Kidney glomerular epithelial cell (primary cell): ENCODE results near the gene TMOD4.
"Not testable (repeated sequence)": the region's sequence is repeated elsewhere in the genome, so short reads cannot be mapped to it uniquely, and the experiment has no call there.

Experiments
- DNase-seq: peaks from one replicate; lab custom pipeline; 2025; lab: John Stamatoyannopoulos, UW

TMOD4 gene

DNA sequence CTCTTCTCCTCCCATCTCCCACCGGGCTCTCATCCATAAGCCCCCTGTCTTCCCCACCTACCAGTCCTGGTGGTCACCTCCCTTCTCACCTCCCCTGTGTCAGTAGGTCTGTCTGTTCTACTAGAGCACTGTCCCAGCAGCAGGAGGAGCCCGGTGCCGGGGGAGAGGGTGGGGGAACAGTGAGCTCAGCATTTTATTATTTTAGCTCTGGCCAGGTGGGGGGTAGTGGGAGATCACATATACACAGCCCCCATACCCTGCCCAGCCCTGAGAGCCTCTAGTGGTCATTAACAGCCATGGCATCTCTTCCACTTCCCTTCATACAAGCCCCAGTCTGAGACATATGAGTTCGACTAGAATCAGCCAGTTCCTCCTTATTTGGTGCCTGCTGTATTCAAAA is at the start of gene TMOD4:
TSS of gene TMOD4 (minus strand) at position 119 of the 400 bp plus-strand sequence. CDS start 1,106 bp downstream, outside the sequence.
- DNase-seq: no peak

DNA sequence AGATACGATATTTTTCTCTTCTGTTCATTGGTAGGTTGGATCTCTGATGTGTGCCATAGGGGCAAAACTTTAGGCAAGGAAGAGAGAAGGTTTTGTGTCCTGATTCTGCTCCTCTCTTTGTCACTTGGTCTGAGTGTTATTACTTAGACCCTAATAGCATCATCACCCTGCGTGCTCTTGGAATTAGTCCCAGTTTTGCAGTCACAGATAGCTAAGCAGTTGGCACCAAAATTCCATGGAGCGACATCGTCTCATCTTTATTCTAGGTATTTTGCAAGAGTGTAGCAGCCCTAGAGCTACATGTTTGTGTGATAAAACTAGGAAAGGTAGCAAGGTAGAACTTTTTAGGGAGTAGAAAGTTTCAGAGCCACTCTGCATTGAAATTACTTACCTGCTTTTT is 46.3 kb upstream of the TMOD4 start:
- no peak for DNase-seq

DNA sequence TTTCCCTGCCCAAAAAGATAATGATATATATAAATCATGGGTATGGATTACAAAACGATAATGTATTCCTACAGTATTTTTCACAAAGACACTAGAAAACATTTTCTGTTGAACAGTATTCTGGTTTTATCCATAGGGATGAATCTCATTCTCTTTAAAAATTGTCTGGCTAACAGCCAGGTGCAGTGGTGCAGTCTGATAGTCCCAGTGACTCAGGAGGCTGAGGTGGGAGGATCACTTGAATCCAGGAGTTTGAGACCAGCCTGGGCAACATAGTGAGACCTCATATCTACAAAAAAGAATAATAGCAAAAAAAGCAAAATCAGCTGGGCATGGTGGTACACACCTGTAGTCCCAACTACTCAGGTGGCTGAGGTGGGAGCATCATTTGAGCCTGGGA is 45.8 kb upstream of the TMOD4 start:
- no peak for DNase-seq

DNA sequence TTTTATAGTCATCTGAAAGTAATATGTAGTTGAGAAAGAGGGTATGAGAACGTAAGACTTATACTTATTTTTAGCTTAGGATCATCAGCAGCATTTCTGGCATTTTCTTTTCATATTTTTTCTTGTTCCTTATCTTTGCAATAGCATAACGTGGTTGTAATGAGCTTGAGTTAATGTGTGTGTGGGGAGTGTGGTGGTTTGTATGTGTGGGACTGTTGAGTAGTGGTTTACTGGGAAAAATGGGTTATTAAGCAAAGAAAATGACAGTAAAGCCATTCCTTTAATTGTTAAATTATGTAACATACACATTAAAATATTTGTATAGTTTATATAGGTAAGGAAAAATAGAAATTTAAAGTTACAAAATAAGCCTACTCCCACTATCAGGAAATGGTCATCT is 37.8 kb upstream of the TMOD4 start:
- no peak for DNase-seq

DNA sequence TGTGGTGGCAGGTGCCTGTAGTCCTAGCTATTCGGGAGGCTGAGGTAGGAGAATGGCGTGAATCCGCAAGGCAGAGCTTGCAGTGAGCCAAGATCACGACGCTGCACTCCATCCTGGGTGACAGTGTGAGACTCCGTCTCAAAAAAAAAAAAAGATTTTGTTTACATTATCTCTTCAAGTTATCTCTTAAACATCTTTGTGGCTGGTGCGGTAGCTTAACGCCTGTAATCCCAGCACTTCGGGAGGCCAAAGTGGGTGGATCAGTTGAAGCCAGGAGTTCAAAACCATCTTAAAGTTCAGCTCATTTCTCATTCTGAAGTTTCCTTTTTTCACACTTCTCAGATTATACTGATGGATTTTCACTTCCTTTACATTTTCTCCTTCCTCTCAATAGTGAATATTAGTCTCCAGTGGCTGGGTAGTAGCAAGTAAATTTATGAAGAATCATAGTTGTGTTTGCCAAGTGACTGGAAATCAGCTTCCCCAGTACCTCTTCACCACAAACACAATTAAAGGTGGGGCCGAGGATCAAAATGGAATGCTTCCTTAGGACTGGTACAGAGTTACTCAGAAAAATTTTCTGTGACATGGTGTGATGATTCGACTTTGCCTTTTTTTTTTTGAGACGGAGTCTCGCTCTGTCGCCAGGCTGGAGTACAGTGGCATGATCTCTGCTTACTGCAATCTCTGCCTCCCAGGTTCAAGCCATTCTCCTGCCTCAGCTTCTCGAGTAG is 36.4 kb upstream of the TMOD4 start:
- DNase-seq: no peak

DNA sequence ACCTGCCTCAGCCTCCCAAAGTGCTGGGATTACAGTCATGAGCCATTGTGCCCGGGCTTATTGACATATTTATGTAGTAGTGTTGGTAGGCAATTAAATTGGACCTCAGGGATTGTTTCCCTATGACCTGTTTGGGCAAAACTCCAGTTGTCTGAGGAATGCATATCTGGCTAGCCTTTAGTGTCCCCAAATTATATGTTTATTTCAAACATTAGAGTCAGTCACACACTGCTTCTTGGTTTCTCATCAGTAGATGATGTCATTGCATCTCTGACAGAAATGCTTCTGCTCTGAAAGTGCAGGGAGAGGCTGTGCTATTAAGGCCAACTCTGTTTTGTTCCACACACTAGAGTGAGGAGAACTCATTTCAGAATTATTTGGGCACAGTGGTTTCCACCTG is 35.0 kb upstream of the TMOD4 start:
- DNase-seq: no peak

DNA sequence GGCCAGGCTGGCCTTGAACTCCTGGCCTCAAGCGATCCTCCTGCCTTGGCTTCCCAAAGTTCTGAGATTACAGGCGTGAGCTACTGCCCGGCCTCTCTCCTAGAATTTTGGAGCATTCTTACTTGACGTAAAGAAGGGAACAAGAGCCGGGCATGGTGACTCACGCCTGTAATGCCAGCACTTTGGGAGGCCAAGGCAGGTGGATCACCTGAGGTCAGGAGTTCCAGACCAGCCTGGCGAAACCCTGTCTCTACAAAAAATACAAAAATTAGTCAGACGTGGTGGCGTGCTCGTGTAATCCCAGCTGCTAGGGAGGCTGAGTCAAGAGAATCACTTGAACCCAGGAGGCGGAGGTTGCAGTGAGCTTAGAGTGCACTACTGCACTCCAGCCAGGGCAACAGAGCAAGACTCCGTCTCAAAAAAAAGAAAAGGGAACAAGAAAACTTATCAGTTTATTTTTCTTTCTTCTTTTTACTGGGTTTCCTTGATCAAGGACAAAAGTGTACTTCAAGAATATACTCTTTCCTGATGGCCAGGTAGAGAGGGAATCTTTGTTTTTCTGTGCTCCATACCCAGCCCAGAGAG is 29.7 kb upstream of the TMOD4 start:
- not testable (repeated sequence) for DNase-seq

DNA sequence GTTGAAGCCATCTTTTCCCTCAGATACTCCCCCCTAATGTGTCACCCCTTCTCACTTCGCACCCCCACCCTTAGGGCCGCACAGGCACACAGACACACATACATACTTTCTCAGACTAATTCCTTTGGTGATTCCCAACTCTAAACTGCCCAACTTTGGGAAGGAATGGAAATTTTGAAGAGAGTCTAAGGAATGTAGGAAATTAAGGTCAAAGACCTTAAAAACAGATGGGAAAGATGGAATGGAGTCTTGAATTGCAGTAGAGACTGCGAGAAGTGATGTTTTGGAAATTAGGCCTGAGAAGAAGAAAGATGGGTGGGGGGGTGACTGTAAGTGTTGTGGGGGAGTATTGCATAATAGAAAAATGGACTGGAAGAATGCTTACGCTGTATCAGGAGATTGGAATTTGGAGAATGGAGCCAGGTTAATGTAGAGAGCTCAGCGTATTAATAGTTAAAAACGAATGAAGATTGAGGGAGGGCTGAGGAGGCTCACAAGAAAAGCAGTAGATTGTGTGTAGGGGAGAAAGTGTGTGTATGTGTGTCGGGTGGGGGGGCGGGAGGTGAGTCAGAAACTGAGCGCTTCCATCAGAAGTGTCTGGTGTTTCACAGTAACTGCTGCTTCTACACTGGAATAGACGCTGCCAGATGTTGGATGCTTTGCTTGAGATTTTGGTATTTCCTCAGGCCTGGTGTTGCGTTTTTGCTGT is 24.2 kb upstream of the TMOD4 start:
- peak; percentile 97 for DNase-seq

DNA sequence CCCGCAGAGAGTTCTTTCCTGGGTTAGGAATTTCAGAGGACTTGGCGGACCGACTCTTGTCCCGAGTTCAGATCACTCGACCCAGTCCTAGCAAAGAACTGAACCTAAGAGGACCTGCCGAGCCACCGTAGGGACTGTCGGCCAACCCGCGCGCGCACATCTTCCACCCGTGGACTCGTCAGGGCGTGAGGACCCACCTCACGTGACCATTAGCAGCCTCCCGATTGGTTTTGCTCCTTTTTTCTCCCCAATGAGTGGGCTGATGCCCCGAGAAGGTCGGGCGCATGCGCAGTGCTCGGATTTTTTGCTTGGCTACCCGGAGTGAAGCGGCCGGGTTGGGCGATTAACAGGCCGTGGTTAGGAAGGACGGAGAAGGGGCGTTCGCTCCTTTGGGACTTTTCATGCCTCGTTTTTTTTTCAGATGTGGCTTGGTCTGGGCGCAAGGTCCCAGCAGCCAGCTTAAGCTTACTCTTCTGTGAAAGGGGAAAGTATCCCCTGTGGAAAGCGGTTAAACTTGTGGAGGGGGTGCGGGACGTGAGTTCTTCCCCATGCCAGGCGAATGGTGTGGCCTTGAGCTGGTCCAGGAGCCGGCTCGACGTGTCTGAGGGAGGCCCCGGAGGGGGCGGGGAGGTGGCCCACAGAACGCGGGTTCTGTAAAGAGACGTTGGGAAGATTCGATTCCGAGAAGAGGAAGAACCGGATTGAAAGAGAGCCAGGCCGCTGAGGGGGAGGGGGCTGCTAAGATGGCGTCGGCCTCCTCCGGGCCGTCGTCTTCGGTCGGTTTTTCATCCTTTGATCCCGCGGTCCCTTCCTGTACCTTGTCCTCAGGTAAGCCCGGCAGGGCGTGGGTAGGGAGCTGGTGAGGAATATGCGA is 22.7 kb upstream of the TMOD4 start, which contains the start of gene PIP5K1A:
TSS of gene PIP5K1A (plus strand) at position 299 of the 874 bp plus-strand sequence. CDS start at position 744, 445 bp downstream.
- peak; percentile 99 for DNase-seq

DNA sequence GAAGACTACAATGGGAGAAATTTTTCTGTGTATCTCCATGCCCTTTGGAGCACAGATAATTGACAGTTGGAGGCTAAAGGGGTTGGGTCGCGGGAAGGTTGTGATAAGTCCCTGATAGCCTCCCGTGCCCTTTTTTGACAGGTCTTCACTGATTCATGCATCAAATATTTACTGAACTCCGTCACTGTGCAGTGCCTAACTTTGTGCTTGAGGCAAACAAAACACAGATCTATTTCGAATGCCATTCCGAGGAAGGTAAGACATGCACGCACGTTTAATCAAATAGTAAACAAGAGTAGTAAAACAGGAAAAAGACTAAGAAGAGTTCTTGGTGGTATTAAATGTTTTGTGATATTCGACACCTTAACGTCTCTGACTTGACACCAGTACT is 22.1 kb upstream of the TMOD4 start:
- no peak for DNase-seq

DNA sequence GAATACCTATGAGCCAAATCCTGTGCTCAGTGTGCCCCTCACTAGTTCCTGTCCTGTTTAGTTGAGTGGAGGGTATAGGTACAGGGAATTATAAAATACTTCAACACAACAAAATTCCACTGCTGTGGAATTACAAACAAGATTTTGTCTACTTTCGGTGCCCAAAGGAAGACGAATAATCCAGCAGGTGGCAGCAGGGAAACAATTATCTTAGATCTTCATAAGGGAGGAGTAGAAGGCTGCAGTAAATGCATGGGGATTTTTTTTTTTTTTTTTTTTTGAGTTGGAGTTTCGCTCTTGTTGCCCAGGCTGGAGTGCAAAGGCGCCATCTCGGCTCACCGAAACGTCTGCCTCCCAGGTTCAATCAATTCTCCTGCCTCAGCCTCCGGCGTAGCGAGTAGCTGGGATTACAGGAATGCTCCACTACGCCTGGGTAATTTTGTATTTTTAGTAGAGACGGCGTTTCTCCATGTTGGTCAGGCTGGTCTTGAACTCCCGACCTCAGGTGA is 20.6 kb upstream of the TMOD4 start:
- peak; percentile 86 for DNase-seq

DNA sequence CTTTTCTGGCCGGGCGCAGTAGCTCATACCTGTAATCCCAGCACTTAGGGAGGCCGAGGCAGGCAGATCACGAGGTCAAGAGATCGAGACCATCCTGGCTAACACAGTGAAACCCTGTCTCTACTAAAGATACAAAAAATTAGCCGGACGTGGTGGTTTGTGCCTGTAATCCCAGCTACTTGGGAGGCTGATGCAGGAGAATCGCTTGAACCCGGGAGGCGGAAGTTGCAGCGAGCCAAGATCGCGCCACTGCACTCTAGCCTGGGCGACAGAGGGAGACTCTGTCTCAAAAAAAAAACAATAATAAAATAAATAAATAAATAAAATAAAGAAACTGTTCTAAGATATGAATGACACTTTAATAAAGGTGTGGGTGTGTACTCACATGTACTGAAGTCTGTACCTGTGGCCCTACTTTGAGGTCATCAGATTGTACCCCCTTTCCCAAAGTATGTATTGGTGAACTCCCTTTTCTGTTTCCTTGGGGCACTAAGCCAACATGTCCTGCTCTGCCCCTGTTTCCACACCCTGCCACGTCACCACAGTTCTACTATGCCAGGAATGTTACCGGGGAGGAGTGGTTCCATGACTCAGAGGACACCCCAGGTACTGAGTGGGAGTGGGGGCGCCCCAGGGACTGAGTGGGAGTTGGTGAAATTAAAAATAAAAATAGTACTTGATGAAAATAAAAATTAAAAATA is 19.3 kb upstream of the TMOD4 start:
- DNase-seq: peak; percentile 82

DNA sequence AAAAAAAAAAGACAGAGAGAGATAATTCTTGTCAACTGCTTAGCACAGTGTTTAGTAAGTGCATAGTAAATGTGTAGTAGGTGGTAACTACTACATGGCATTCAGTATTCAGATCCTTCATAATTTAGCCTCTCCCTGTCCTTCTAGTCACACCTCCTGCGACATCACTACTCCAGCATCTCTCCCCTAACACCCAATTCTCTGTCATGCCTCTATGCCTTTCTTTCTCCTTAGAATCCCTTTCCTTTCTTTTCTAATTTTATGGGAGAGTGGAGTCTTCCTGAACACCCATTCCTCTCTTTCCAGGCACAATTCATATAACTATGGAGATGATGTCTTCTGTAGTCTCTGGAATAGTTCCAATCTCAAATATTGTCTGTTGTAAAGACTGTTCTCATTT is 18.1 kb upstream of the TMOD4 start:
- DNase-seq: no peak

DNA sequence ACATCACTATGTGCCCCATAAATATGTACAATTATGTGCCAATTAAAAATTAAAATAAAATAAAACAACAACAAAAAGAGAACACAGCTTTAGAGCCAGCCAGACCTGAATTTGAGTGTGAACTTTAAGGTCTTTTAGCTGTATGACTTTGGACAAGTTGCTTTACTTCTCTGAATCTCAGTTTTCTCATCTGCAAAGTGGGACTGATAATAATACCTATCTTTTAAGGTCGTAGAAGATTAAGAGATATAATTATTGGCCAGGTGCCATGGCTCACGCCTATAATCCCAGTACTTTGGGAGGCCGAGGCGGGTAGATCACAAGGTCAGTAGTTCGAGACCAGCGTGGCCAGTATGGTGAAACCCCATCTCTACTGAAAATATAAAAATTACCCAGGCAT is 17.5 kb upstream of the TMOD4 start:
- DNase-seq: no peak

DNA sequence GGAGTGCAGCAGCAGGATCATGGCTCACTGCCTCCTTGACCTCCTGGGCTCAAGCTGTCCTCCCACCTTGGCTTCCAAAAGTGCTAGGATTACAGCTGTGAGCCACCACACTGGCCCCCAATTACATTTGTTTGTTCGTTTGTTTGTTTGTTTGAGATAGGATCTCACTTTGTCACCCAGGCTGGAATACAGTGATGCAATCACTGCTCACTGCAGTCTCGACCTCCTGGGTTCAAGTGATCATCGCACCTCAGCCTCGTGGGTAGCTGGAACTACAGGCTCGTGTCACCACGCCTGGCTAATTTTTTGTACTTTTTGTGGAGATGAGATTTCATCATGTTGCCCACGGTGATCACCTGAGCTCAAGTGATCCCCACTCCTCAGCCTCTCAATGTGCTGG is 16.3 kb upstream of the TMOD4 start:
- DNase-seq: no peak

DNA sequence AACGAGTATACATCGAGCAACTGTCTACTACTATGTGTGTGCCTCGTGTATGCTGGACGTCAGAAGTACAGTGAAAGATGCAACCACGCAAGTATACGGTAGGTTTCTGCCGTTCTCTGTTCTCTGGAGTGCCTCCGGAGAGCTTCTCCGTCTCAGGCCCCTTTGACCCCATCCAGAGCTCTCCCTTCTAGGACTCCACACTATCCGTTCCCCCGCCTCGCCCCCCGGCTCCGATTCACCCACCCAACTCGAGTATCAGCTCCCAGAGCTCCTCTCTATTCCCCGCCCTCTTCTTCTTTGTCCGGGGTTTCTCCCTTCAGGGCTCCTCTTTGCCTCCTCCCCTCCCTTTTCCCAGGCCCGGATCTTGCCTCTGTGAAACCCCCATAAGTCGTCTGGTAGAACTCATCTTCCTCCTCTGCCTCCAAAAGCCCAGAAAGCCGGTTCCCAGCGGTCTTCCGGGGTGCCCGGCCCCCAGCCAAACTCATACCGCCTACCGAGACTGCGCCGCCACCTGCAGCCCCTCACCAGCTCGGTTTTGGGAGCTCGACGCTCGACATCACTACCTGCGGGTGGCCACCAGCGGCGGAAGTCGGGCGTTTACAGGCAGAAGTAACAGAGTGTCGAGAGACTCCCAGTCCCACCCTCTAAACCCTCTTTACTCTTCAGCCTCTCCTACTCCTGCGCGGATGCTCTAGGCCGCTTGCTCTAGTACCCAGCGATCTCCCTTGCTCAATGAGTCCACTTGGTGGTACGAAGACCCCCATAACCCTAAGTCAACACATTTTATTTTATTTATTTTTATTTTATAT is 14.1 kb upstream of the TMOD4 start, which contains the start of gene VPS72:
TSS of gene VPS72 (minus strand) at position 561 of the 809 bp plus-strand sequence. CDS start at position 485, 76 bp downstream.
- peak; percentile 90 for DNase-seq

DNA sequence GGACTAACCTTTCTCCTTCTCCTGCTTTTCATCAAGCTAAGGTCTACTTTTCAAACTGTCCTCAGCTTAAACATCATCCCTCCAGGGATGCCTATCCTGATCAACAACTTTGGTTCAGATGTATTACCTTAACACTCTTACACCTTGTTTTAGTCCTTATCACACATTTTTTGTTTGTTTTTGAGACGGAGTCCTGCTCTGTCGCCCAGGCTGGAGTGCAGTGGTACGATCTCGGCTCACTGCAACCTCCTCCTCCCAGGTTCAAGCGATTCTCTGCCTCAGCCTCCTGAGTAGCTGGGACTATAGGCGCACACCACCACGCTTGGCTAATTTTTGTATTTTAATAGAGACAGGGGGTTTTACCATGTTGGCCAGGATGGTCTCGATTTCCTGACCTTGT is 12.9 kb upstream of the TMOD4 start:
- not testable (repeated sequence) for DNase-seq

DNA sequence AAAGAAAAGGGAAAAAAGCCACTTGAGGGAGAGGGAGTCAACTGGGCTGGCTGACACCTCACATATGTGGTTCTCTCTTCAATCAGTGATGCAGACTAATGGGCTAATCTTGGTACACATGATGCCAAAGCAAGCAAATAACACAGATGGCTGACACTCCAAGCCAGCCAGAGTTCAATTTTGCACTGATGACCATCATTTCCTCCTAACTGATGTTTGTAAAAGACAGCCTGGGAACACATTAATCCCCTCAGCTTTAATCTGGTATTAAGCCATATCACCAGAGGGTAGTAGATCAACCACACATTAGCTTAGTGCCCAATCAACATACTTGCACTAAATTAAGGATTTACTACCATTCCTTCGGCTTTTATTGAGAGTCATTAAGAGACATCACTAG is 11.4 kb upstream of the TMOD4 start:
- no peak for DNase-seq

DNA sequence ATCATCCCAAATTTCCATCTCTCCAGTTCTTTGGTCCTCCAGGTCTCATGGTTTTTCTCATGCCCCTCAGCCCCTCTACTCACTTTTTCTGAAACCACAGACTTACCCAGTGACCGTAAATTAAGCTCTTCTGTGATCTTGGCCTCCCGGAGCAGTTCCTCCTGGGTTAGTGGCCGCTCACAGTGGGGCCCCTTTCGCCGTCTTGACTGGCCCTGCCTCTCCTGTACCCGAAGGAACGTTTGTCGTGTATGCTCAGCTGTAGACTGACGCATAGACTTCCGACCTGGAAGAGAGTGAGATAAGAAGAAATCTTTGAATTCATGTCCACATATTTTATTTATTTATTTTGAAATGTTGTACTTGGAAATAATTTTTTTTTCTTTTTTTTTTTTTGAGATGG is 8.4 kb upstream of the TMOD4 start:
- no peak for DNase-seq

DNA sequence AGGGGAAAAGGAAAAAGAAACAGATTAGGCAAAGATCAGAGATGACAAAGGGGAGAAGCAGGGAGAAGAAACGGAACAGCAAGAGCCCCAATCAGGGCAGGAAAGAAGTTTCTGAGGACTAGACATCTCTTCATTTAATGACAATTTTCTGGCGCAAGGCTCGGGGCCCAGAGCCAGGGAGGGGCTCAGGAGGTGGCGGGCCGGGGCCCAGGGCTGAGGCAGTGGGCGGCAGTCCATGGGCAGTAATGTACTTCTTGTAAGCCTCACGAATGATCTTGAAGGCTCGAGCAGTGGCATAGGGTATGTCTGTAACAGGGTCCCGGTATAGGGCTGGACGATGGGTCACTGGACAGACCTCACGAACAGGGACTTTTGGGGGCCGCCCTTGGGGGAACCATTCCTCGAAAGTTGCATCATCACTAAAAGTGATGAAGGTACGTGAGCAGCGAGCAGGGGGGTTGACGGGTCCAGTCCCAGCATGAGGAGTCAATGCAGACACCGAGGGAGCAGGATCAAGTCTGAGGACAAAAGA is 799 bp upstream of the TMOD4 start:
- no peak for DNase-seq
